GM12801 (cell line): Measurements from ENCODE around the gene SERGEF.

Experiments
- TF ChIP-seq, protein P1 (sequence below): IDR thresholded peaks from one replicate; pipeline ENCODE4 v1.5.1; 2011; ENCODE audit warnings: control low read depth; ENCODE audit not compliant: insufficient read length; ENCODE audit errors: extremely low read depth

Gene SERGEF

DNA sequence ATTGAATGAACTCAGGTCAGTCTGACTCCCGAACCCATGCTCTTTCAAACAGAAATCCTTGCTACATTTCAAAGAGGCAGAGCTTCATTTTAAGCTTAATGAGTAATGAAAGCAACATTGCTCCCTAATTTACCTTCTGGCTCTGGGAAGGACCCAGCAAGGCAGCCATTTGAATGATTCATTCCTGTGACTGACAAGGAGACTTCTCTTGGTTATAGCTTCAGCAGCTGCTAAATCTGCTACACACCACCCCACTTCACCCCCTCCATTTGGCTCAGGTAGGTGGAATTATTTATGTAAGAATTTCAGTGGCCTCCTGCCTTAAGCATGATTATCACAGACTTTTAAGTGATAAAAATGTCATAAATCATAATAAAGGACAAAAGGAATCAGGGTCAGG is 160.6 kb downstream of the SERGEF start:
- TF ChIP-seq, protein P1, sequence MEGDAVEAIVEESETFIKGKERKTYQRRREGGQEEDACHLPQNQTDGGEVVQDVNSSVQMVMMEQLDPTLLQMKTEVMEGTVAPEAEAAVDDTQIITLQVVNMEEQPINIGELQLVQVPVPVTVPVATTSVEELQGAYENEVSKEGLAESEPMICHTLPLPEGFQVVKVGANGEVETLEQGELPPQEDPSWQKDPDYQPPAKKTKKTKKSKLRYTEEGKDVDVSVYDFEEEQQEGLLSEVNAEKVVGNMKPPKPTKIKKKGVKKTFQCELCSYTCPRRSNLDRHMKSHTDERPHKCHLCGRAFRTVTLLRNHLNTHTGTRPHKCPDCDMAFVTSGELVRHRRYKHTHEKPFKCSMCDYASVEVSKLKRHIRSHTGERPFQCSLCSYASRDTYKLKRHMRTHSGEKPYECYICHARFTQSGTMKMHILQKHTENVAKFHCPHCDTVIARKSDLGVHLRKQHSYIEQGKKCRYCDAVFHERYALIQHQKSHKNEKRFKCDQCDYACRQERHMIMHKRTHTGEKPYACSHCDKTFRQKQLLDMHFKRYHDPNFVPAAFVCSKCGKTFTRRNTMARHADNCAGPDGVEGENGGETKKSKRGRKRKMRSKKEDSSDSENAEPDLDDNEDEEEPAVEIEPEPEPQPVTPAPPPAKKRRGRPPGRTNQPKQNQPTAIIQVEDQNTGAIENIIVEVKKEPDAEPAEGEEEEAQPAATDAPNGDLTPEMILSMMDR: no peak

DNA sequence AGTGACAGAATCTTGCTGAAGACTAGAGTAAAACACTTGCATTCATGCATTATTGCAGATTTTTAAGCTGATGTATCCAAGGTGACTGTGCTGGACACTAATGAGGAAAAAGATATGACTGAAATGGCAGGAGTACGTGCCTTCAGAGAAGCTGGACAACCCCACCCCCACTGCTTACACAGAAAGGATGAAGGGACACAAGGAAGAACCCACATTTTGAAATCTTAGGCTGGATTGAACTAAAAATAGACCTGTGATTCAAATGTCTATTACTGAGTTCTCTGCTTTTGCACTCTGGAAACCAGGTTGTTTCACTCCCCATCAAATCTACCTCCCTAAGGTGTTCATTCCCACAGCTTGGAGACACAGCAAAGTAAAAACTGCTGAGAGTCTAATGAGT is 161.2 kb downstream of the SERGEF start:
- TF ChIP-seq, protein P1: no peak

DNA sequence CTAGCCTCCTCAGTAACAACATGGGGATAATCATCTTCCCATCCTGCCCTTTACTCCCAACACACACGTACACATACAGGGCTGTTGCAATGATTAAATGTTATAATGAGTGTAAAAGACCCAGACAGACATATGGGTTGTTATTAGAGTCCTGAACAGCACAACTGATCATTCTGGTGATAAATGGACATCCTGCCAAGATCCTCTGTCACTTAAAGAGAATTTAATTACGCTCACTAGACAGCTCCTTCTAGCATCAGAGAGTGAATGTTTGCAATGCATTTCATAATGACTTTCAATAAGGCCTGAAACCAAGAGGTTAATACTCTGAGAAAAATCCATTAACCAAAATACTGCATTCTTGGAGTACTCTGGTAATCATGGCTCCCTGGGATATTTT is 162.5 kb downstream of the SERGEF start:
- TF ChIP-seq, protein P1: no peak

DNA sequence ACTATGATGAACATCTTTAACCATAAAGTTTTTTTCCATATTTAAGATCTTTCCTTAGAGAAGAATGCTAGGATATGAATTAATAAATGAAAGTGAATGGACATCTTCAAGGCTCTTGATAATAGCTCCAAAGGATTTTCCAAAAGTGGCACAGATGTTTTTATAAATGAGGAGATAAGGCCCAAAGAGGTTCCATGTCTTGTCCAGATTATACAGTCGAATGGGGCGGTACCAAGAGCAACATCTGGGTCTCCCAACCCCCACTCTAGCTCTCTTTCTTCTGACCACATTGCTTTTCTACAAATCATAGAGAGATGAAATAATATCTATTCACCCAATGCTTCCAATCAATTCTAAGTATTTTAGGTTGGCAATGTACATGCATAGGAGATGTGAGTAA is 164.1 kb downstream of the SERGEF start:
- TF ChIP-seq, protein P1: no peak

DNA sequence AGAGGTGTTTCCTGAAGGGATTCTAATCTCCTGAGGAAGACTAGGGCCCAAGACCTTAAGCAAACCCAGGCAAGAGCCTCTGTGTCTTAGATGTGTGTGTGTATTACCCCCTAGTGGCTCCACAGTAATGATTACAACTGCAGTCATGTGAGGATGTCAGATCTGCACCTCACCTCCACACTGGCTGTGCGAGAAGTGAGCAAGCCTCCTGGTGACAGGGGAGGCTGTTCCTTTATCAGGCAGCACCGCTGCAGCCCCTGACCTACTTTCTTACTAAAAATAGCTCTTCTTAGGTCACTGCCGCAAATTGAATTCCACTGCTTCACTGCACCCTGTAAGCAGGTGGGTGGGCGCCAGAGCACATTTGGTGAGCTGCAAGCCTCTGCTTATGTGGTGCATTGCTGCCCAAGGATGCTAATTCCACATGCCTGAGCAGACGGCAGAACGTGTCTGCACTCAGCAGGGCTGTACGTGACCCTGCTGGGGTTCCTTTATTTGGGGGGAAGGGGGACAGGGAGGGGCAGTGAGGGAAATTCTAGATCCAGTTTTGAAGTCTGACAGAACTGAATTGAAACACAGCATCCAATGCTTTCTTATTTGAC is 165.9 kb downstream of the SERGEF start:
- TF ChIP-seq, protein P1: no peak

DNA sequence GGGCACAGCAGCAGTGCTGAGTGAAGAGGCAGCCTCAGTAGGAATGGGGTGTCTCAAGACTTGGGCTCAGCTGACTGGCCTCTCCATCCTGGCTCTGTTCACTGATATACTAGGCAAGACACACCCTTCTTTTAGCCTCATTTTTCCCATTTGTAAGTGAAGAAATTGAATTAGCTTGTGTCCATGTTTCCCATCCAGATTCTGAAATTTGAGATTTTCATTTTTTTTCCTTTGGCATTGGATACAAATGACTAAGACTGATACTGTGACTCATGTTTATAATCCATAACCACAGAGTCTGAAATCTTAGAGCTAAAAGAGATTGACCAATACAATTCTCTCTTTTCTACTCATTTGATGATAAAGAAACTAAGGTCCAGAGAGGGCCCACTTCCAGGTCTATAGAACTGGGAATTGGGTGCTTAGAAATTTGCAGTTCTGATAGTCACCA is 167.4 kb downstream of the SERGEF start:
- TF ChIP-seq, protein P1: no peak

DNA sequence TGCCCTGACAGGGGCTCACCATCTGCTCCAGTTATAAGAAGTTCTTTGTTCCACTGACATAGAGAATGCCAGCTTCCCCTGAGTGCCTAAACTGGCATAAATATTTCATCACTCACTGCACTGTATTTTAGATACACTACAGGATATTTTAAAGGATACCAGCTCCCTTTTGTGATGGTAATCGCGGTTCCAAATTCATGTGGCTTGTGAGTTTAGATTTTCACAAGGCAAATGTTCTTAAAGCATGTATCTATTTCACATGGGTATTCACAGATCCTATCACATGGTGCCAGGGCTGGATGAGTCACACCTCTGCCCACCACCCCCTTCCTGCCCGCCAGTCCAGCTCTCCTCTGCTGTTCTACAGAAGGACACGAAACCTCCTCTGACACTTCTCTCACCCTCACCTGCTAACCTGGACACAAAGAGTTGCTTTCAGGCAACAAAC is 172.7 kb downstream of the SERGEF start:
- TF ChIP-seq, protein P1: no peak

DNA sequence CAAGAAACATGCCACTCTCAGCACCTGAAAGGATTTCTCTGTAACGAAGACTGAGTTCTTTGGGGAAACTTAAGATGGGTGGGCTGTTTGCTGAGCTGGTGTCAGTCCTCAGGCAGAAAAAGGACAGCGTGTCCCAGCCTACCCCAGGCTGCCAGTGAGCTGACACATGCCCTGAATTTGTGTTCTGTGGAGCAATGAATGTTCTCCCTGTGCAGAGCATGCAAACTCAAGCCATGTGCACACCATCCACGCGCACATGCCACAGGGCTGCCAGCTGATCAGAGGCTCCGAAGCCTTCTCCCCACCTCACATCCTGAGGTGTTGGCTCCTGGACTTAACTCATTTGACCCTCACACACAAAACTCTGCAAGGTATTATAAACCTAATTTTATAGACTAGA is 173.4 kb downstream of the SERGEF start:
- TF ChIP-seq, protein P1: no peak
